ENCODE data around the gene C1QTNF1. TPM values are rescaled to one million over a fixed set of nuclear protein-coding genes. Genes with fewer than 3 reads are reported as not detected.

Gene C1QTNF1
- total and polyA plus RNA-seq, 9 of the 15 experiments (the other 6 are each of a cell fraction or from before 2014, with no cell fraction given): 0.09 TPM; not detected in 8

DNA sequence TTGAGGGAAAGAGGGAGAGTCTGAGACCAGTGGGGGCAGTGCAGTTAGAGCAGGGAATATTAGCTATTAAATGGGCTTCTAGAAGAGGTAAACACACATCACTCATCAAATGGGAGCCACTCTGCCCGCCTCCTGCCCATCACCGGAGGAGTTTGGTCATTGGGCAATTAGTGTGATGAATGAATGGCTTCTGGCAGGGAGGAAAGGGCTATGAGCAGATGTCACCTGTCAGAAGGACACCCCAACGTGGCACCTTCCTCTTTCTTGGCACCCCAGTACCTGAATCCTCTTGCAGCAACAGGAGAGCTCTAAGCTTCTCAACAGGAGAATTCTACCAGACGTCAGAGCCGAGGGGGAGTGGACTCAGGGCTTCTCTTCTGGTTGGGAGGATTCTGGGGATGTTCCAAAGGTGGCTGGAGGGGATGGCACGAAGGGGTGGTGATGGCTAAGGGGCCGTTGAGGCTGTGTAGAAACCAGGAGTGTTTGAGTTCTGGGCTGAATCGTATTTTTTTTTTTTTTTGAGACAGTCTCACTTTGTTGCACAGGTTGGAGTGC, 11.0 kb downstream of the C1QTNF1 start:
- BruUV-seq (replicated peaks): no TSS peak
- POLR2A ChIA-PET: interaction anchor here (0.7 to 1.6 kb wide), 4 partner anchors 8 to 110 kb away, joined by 3 to 7 read pairs (median 4); no protein-coding TSS in a partner anchor
- Histone ChIP-seq H3K4me2 (ENCODE audit: insufficient read depth, low read length) (no peak overlapping the region), H3K9ac (ENCODE audit: insufficient read depth in 1 of 2, low read depth in 2 of 2, low read length in 2 of 2) (no peak overlapping the region), H3K79me2 (ENCODE audit: control insufficient read depth, insufficient read depth, low read length) (no peaks in the 10 kb centered on the region), H3K36me3 (ENCODE audit: control insufficient read depth, insufficient read depth, low read length) (no peaks in the 10 kb centered on the region), H3K27me3 (ENCODE audit: control insufficient read depth in 2 of 2, insufficient read depth in 2 of 2, low read length in 2 of 2) (peaks cover 40 to 71% of the 10 kb centered on the region in 2 experiments), H3K9me1 (ENCODE audit: control insufficient read depth, insufficient read depth, low read length) (no peaks in the 10 kb centered on the region), H3K9me3 (replicated peaks; ENCODE audit: control insufficient read depth, insufficient read depth, low read depth, low read length) (no peaks in the 10 kb centered on the region), H3K4me3 (no peak overlapping the region), H4K20me1 (replicated peaks; ENCODE audit: control insufficient read depth, insufficient read depth, low read length) (peaks cover 4% of the 10 kb centered on the region; the same call in 1 of the 2 replicates), H2AFZ (ENCODE audit: low read depth, low read length) (no peak overlapping the region), H3K4me1 (replicated peaks in 1 of 2; ENCODE audit: control insufficient read depth in 2 of 2, insufficient read depth in 2 of 2, low read length in 2 of 2) (no peaks in the 10 kb centered on the region), H3K27ac (ENCODE audit: extremely low read depth, low read depth, low read length) (no peak overlapping the region)
- no peak for FAIRE-seq
- intact Hi-C loops (cut with micrococcal nuclease): no loop called here
- CTCF ChIA-PET (ENCODE audit: low intra/inter-chr PET ratio): no interaction called here
- no peak for DNase-seq (ENCODE audit: extremely low read depth in 1 of 4, low spot score in 3 of 4)
- WGBS (ENCODE audit: insufficient coverage, low coverage, missing lambda C conversion rate): 0% methylated on average over 8 of the region's 8 CpGs
- ATAC-seq: no peak
- in situ Hi-C loops (cut with MboI): no loop called here
- TF ChIP-seq, protein P1, sequence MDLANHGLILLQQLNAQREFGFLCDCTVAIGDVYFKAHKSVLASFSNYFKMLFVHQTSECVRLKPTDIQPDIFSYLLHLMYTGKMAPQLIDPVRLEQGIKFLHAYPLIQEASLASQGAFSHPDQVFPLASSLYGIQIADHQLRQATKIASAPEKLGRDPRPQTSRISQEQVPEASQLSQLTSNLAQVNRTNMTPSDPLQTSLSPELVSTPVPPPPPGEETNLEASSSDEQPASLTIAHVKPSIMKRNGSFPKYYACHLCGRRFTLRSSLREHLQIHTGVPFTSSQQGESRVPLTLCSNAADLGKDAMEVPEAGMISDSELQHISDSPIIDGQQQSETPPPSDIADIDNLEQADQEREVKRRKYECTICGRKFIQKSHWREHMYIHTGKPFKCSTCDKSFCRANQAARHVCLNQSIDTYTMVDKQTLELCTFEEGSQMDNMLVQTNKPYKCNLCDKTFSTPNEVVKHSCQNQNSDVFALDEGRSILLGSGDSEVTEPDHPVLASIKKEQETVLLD (IDR thresholded peaks at IDR 0.05): no peak
- no peak for TF ChIP-seq MTA1 (IDR thresholded peaks at IDR 0.05; ENCODE audit: borderline replicate concordance)
- TF ChIP-seq NFIC (IDR thresholded peaks at IDR 0.05): no peak
- TF ChIP-seq ZNF507 (tag; conservative IDR thresholded peaks at IDR 0.05): no peak
- no peak for TF ChIP-seq SREBF2 (CRISPR knock-in tag; IDR thresholded peaks at IDR 0.05)
- TF ChIP-seq, protein P2, sequence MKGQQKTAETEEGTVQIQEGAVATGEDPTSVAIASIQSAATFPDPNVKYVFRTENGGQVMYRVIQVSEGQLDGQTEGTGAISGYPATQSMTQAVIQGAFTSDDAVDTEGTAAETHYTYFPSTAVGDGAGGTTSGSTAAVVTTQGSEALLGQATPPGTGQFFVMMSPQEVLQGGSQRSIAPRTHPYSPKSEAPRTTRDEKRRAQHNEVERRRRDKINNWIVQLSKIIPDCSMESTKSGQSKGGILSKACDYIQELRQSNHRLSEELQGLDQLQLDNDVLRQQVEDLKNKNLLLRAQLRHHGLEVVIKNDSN (CRISPR knock-in tag; IDR thresholded peaks at IDR 0.05): no peak
- TF ChIP-seq MIER1 (IDR thresholded peaks at IDR 0.05; ENCODE audit: low read depth): no peak
- no peak for TF ChIP-seq RBM22 (IDR thresholded peaks at IDR 0.05; ENCODE audit: low read depth, low read length, poor library complexity, severe bottlenecking)
- TF ChIP-seq CBX2 (IDR thresholded peaks at IDR 0.05; ENCODE audit: insufficient read depth, low read length, poor library complexity, severe bottlenecking): no peak
- no peak for TF ChIP-seq SPI1 (IDR thresholded peaks at IDR 0.05; ENCODE audit: borderline replicate concordance, low read depth, low read length)
- TF ChIP-seq, protein P3, sequence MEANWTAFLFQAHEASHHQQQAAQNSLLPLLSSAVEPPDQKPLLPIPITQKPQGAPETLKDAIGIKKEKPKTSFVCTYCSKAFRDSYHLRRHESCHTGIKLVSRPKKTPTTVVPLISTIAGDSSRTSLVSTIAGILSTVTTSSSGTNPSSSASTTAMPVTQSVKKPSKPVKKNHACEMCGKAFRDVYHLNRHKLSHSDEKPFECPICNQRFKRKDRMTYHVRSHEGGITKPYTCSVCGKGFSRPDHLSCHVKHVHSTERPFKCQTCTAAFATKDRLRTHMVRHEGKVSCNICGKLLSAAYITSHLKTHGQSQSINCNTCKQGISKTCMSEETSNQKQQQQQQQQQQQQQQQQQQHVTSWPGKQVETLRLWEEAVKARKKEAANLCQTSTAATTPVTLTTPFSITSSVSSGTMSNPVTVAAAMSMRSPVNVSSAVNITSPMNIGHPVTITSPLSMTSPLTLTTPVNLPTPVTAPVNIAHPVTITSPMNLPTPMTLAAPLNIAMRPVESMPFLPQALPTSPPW (CRISPR knock-in tag; IDR thresholded peaks at IDR 0.05): no peak
- TF ChIP-seq BHLHE40 (IDR thresholded peaks at IDR 0.05; ENCODE audit: low read length): no peak
- TF ChIP-seq TRIM28 (IDR thresholded peaks at IDR 0.05): no peak
- no peak for TF ChIP-seq NFYB (IDR thresholded peaks at IDR 0.05; ENCODE audit: extremely low read depth, insufficient read length)
- no peak for TF ChIP-seq ZNF124 (CRISPR knock-in tag; IDR thresholded peaks at IDR 0.05)
- TF ChIP-seq HDAC8 (tag; IDR thresholded peaks at IDR 0.05): no peak
- TF ChIP-seq, protein P4, sequence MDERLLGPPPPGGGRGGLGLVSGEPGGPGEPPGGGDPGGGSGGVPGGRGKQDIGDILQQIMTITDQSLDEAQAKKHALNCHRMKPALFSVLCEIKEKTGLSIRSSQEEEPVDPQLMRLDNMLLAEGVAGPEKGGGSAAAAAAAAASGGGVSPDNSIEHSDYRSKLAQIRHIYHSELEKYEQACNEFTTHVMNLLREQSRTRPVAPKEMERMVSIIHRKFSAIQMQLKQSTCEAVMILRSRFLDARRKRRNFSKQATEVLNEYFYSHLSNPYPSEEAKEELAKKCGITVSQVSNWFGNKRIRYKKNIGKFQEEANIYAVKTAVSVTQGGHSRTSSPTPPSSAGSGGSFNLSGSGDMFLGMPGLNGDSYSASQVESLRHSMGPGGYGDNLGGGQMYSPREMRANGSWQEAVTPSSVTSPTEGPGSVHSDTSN (CRISPR knock-in tag; IDR thresholded peaks at IDR 0.05; ENCODE audit: low read depth): no peak
- TF ChIP-seq, protein P4 (tag; conservative IDR thresholded peaks at IDR 0.05; ENCODE audit: low read depth): no peak

Measured in K562 (cell line).